CD4-positive, alpha-beta T cell treated with Interferon gamma for 1 hour (primary cell): ENCODE measurements around the gene INPP5A.

Experiments
- DNase-seq: peaks from one replicate; pipeline ENCODE4 v3.0.0-alpha.2; 2020

The INPP5A gene

GRCh38 chr10:132616170-132616995 is 78.8 kb downstream of the INPP5A start:
- DNase-seq = peak; percentile 46

- no peak for DNase-seq
Measured at GRCh38 chr10:132616996-132617736, 79.6 kb downstream of the INPP5A start.

GRCh38 chr10:132617737-132618052 is 80.1 kb downstream of the INPP5A start:
- no peak for DNase-seq

GRCh38 chr10:132618158-132618919 is 80.8 kb downstream of the INPP5A start:
- no peak for DNase-seq

GRCh38 chr10:132619927-132620326 is 82.3 kb downstream of the INPP5A start:
- no peak for DNase-seq

- no peak for DNase-seq
Measured at GRCh38 chr10:132624061-132624846, 86.7 kb downstream of the INPP5A start.

GRCh38 chr10:132624847-132625471 is 87.4 kb downstream of the INPP5A start:
- no peak for DNase-seq

- no peak for DNase-seq
Measured at GRCh38 chr10:132626019-132626760, 88.6 kb downstream of the INPP5A start.

- no peak for DNase-seq
Measured at GRCh38 chr10:132626761-132627665, 89.4 kb downstream of the INPP5A start.

- no peak for DNase-seq
Measured at GRCh38 chr10:132627666-132628531, 90.3 kb downstream of the INPP5A start.

- no peak for DNase-seq
Measured at GRCh38 chr10:132628966-132629900, 91.6 kb downstream of the INPP5A start.

GRCh38 chr10:132630156-132630555 is 92.6 kb downstream of the INPP5A start:
- no peak for DNase-seq

- no peak for DNase-seq
Measured at GRCh38 chr10:132630666-132631337, 93.2 kb downstream of the INPP5A start.

GRCh38 chr10:132631338-132631735 is 93.8 kb downstream of the INPP5A start:
- no peak for DNase-seq

- no peak for DNase-seq
Measured at GRCh38 chr10:132632091-132632561, 94.5 kb downstream of the INPP5A start.

GRCh38 chr10:132632851-132633684 is 95.5 kb downstream of the INPP5A start:
- DNase-seq = no peak
